Natural killer cell (primary cell): ENCODE results near the gene KLHL35. TPM values are rescaled to one million over a fixed set of nuclear protein-coding genes. Genes with fewer than 3 reads are reported as not detected.

Experiments
- ATAC-seq, 3 donors: fragments of 150-1000 bp in 2 of 3; fragments of 200-7000 bp in 1 of 3; cut with Tn5 transposase; 1 replicate in 1 of 3; 2 replicates in 2 of 3; pipeline ENCODE4 v1.10.0; 2021; ENCODE audit warnings: mild to moderate bottlenecking in 2 of 3, moderate library complexity in 2 of 3
- DNase-seq, 2 donors: peaks; one replicate each; pipeline versions ENCODE4 v3.0.0 to v3.0.0-alpha.2; 2013 to 2021; ENCODE audit warnings: mixed read lengths in 1 of 2
- H3K27ac ChIP-seq: one replicate; pipeline ENCODE4 v1.5.1; 2013; ENCODE audit warnings: mild to moderate bottlenecking, low read length
- H3K27me3 ChIP-seq: one replicate; pipeline ENCODE4 v1.6.1; 2013; ENCODE audit warnings: low read length; ENCODE audit not compliant: control insufficient read depth, insufficient read depth
- H3K36me3 ChIP-seq: one replicate; pipeline ENCODE4 v1.6.1; 2013; ENCODE audit warnings: low read length; ENCODE audit not compliant: control insufficient read depth, insufficient read depth
- H3K4me1 ChIP-seq: one replicate; pipeline ENCODE4 v1.6.1; 2013; ENCODE audit warnings: low read length; ENCODE audit not compliant: control insufficient read depth, insufficient read depth
- H3K4me3 ChIP-seq: one replicate; pipeline ENCODE4 v1.5.1; 2013; ENCODE audit warnings: low read length
- H3K9me3 ChIP-seq: one replicate; pipeline ENCODE4 v1.6.1; 2013; ENCODE audit warnings: low read length; ENCODE audit not compliant: control insufficient read depth, insufficient read depth
- H3K27ac Mint-ChIP-seq, 2 donors: one replicate each; pipeline ENCODE4 v1.8.0; 2022; ENCODE audit warnings: mild to moderate bottlenecking in 2 of 2, mixed read lengths in 2 of 2, moderate library complexity in 1 of 2
- H3K27me3 Mint-ChIP-seq, 2 donors: one replicate each; pipeline ENCODE4 v1.8.0; 2022; ENCODE audit warnings: low read depth in 2 of 2, mixed read lengths in 2 of 2
- H3K36me3 Mint-ChIP-seq: one replicate; pipeline ENCODE4 v1.8.0; 2022; ENCODE audit warnings: mixed read lengths
- H3K4me1 Mint-ChIP-seq, 2 donors: one replicate each; pipeline ENCODE4 v1.8.0; 2022; ENCODE audit warnings: mixed read lengths in 2 of 2
- H3K4me3 Mint-ChIP-seq: one replicate; pipeline ENCODE4 v1.8.0; 2022; ENCODE audit warnings: mild to moderate bottlenecking, moderate library complexity, mixed read lengths
- H3K9me3 Mint-ChIP-seq, 2 donors: one replicate each; pipeline ENCODE4 v1.8.0; 2022; ENCODE audit warnings: mixed read lengths in 2 of 2
- WGBS: methylation state at CpG from one replicate; pipeline ENCODE4 v1.1.7; 2013; ENCODE audit warnings: missing lambda C conversion rate; ENCODE audit not compliant: insufficient coverage; 5-methylcytosine and 5-hydroxymethylcytosine counted together
- intact Hi-C: fragments of 100-400 bp; cut with micrococcal nuclease; formaldehyde crosslinking; loops from one replicate; pipeline ENCODE4 v1.14.2; 2022
- total RNA-seq, 4 donors: library from RNA; stranded (reverse); fragments of 120-200 nt in 1 of 4; gene quantifications; one replicate each; pipeline versions ENCODE4 v1.2.3 to v1.2.4, GENCODE V29; 2013 to 2022
- TF ChIP-seq, protein P1 (sequence below): fragments of 200-600 bp; IDR thresholded peaks from one replicate; pipeline ENCODE4 v1.8.0; 2022; ENCODE audit warnings: antibody characterized with exemption

The KLHL35 gene
- total RNA-seq, 3 donors from 2014 or later (not counting 1 experiment from before 2014, with no cell fraction given) = 0.40 to 0.93 (median 0.54) TPM

DNA sequence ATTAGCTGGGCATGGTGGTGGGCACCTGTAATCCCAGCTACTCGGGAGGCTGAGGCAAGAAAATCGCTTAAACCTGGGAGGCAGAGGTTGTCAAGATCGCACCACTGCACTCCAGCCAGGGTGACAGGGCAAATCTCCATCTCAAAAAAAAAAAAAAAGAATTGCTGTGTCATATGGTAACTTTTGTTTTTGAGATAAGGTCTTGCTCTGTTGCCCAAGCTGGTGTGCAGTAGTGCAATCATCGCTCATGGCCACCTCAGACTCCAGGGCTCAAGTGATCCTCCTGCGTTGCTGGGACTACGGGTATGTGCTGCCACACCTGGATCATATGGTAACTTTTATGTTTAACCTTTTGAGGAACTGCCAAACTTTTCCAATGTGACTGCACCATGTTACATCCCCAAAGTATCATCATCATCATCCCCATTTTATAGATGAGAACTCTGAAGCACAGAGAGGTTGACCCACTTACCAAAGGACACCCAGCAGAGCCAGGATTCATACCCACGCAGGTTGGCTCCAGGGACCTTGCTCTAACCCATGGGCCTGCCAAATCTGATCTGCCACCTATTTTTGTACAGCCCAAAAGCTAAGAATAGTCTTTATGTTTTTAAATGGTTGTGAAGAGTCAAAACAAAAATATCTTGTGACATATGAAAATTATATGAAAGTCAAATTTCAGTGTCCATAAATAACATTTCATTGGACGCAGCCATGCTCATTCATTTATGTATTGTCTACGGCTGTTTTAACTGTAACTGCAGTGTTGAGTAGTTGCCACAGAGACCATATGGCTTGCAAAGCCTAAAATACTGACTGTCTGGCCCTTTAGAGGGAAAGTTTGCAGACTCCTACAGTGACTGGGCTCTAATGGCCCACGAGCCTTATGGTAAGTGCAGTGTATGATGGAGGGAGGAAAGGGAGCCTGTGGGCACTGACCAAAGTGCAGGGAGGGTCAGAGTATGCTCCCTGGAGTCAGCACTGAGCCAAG lies 47.5 kb upstream of the KLHL35 start:
- intact Hi-C loops = no loop called here
- H3K27ac Mint-ChIP-seq = no peak overlapping the region
- no peak overlapping the region for H3K4me3 ChIP-seq
- DNase-seq (no peak), ATAC-seq (no peak)
- H3K36me3 Mint-ChIP-seq = no peaks in the 10 kb centered on the region
- peaks cover 7 to 8% of the 10 kb centered on the region in 2 donors for H3K4me1 Mint-ChIP-seq
- peaks cover 10% of the 10 kb centered on the region for H3K4me1 ChIP-seq
- no peaks in the 10 kb centered on the region for H3K9me3 Mint-ChIP-seq
- WGBS = 83% methylated on average over 10 of the region's 10 CpGs
- no peak overlapping the region for H3K4me3 Mint-ChIP-seq
- no peaks in the 10 kb centered on the region for H3K36me3 ChIP-seq
- H3K27ac ChIP-seq = no peak overlapping the region
- H3K27me3 Mint-ChIP-seq = no peaks in the 10 kb centered on the region
- TF ChIP-seq, protein P1, sequence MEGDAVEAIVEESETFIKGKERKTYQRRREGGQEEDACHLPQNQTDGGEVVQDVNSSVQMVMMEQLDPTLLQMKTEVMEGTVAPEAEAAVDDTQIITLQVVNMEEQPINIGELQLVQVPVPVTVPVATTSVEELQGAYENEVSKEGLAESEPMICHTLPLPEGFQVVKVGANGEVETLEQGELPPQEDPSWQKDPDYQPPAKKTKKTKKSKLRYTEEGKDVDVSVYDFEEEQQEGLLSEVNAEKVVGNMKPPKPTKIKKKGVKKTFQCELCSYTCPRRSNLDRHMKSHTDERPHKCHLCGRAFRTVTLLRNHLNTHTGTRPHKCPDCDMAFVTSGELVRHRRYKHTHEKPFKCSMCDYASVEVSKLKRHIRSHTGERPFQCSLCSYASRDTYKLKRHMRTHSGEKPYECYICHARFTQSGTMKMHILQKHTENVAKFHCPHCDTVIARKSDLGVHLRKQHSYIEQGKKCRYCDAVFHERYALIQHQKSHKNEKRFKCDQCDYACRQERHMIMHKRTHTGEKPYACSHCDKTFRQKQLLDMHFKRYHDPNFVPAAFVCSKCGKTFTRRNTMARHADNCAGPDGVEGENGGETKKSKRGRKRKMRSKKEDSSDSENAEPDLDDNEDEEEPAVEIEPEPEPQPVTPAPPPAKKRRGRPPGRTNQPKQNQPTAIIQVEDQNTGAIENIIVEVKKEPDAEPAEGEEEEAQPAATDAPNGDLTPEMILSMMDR = no peak
- H3K9me3 ChIP-seq = no peaks in the 10 kb centered on the region
- H3K27me3 ChIP-seq = no peaks in the 10 kb centered on the region

- intact Hi-C loops = no loop called here
- Histone ChIP-seq H3K9me3 (no peaks in the 10 kb centered on the region), H3K4me1 (peaks cover 16% of the 10 kb centered on the region), H3K27me3 (no peaks in the 10 kb centered on the region), H3K36me3 (no peaks in the 10 kb centered on the region), H3K27ac (no peak overlapping the region), H3K4me3 (no peak overlapping the region)
- Mint-ChIP-seq H3K4me1 (peaks cover 16% of the 10 kb centered on the region in 2 donors), H3K27ac (no peak overlapping the region), H3K4me3 (no peak overlapping the region), H3K9me3 (no peaks in the 10 kb centered on the region), H3K36me3 (no peaks in the 10 kb centered on the region), H3K27me3 (no peaks in the 10 kb centered on the region)
- no peak for DNase-seq
- TF ChIP-seq, protein P1 = no peak
- WGBS = 91% methylated on average over 3 of the region's 4 CpGs
- no peak for ATAC-seq
Observed at GRCh38 chr11:75479597-75480145, 46.7 kb upstream of the KLHL35 start.

DNA sequence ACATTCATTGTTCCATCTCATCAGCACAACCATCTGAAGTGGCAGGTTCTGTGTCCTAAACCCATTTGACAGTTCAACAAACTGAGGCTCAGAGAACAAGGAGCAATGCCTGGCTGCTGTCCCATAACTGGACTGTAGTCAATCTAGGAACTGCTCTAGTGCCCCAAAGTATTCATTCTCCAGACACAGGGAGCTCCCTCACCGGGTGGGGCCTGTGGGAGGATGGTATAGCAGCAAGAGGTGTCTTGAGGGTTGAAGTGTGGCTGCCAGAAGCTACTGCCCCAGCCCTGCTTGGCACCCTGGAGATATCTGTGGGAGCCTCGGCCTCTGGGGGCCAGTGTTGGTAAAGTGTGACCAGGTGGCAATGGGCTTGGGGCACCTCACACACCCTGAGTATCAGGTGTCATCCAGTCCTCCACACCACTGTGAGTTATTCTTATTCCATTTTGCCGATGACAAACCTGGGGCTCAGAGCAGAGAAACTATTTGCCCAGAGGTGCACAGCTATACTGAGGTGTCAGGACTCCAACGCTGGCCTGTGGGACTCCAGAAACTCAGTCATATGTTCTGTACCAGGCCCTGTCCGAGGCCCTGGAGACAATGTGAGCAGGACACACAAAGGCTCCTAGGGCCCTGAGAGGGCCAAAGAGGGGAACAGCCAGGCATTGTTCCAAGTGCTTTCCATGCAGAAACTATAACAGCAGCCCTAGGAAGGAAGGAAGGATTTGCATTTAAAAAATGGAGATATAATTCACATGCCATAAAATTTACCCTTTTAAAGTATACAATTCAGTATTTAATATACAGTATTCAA lies 46.0 kb upstream of the KLHL35 start:
- Mint-ChIP-seq H3K27ac (peak overlapping the region in 1 of 2 donors; percentile 15), H3K9me3 (no peaks in the 10 kb centered on the region), H3K36me3 (no peaks in the 10 kb centered on the region), H3K4me1 (peaks cover 16 to 21% of the 10 kb centered on the region in 2 donors), H3K4me3 (no peak overlapping the region), H3K27me3 (no peaks in the 10 kb centered on the region)
- Histone ChIP-seq H3K9me3 (no peaks in the 10 kb centered on the region), H3K36me3 (no peaks in the 10 kb centered on the region), H3K27ac (no peak overlapping the region), H3K4me1 (peaks cover 16% of the 10 kb centered on the region), H3K27me3 (no peaks in the 10 kb centered on the region), H3K4me3 (no peak overlapping the region)
- TF ChIP-seq, protein P1 = no peak
- no peak for DNase-seq
- 94% methylated on average over 4 of the region's 5 CpGs for WGBS
- intact Hi-C loops = no loop called here
- ATAC-seq = no peak
